ENCODE data around the gene LBHD2.

LBHD2 gene

GRCh38 chr14:103068351-103069073, 15.5 kb upstream of the LBHD2 start:
- DNase-seq, result no peak

DNA sequence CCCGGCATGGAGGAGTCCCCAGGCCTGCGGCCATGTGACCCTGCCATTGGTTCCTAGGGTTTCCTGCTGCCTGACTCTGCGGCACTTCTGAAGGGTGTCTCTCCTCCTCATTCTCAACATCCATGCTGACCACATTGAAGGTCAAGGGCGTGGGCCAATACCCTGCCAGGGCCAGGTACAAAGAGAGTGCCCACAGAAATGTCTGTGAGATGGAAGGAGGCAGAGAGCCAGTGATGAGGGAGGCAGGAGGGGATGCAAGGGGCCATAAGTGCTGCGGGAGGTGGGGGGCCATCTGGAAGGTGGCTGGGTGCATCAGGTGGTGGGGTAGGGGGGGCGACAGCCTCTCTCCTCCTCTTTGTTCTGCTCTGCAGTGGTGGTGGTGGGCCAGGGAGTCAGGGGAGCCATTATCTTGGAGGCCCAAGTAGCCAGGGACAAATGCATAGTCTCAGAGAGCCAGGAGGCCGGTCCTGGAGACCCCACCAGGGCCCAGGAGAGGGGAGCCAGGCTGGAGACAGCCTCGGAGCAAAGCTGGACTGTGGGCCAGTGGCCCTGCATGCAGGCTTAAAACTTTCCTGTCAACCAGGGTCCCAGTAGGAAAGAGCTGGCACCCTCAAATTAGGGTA, 13.6 kb upstream of the LBHD2 start:
- no peak for DNase-seq

DNA sequence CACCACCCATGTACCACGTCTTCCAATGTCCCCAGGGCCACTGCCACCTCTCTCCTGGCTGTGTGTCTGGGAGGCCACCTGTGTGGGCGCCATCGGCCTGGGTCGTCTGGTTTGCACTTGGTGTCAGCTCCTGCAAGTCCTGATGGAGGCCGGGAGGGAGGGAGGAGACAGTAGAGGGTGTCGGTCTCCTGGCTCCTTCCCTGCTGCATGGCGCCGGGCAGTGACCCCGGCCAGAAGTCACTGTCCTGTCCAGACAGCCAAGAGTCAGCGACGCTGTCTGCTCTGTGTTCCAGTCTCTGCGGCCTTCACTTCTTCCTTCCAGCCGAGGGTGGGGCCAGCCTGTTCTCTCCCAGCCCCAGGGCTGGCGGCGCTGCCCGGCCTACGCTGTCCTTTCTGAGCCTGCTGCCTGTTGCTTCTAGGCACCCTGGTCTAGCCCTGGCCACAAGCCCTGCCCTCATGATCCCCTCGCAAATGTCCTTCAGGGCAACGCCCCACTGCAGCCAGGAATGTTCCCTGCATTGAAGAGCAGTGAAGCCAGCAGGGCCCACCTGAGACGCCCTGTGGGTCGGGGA, 13.0 kb upstream of the LBHD2 start:
- DNase-seq, result no peak

- DNase-seq, result no peak
These were observed 12.3 kb upstream of the LBHD2 start for GRCh38 chr14:103071544-103072251.

GRCh38 chr14:103072595-103073366, 11.2 kb upstream of the LBHD2 start:
- no peak for DNase-seq

GRCh38 chr14:103073367-103073875, 10.6 kb upstream of the LBHD2 start:
- no peak for DNase-seq

GRCh38 chr14:103073876-103074728, 9.9 kb upstream of the LBHD2 start:
- no peak for DNase-seq

DNA sequence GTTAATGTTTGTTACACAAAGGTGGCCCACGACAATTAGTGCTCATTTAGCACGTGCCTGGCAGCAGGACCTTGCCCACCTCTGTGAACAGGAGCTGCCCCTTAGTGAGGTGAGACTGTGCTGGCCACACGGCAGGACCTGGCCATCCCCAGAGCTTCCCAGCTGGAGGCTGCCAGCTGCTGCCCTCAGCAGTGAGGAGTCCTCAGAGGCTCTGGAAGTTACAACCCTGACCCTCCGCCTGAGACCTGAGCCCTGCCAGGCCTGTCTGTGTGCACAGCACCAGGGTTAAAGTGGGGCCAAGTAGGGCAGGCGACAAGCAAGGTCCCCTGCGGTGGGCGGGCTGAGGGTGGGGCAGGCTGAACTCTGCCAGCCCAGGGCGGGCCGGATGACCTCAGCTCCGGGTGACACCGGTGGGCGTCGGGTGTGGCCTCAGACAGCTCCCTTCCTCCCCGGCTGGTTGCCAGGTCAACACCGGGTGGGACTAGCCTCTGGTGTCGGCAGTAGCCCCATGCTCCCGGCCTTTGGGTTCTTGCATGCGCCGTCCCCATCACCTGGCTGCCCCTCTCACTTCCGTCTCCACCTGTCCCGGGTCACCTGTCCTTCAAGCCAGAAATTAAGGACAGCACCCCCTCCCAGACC, 9.2 kb upstream of the LBHD2 start:
- no peak for DNase-seq

DNA sequence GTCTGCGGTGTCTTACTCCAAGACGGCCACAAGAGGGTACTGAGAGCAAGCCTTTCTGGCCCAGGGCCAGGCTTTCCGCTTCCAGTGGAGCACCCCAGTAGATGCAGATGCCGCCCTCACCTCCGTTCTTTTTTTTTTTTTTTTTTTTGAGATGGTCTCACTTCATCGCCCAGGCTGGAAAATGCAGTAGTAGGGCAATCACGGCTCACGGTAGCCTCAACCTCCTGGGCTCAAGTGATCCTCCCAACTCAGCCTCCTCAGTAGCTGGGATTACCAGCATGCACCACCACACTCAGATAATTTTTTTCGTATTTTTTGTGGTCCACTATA, 5.6 kb upstream of the LBHD2 start:
- no peak for DNase-seq

DNA sequence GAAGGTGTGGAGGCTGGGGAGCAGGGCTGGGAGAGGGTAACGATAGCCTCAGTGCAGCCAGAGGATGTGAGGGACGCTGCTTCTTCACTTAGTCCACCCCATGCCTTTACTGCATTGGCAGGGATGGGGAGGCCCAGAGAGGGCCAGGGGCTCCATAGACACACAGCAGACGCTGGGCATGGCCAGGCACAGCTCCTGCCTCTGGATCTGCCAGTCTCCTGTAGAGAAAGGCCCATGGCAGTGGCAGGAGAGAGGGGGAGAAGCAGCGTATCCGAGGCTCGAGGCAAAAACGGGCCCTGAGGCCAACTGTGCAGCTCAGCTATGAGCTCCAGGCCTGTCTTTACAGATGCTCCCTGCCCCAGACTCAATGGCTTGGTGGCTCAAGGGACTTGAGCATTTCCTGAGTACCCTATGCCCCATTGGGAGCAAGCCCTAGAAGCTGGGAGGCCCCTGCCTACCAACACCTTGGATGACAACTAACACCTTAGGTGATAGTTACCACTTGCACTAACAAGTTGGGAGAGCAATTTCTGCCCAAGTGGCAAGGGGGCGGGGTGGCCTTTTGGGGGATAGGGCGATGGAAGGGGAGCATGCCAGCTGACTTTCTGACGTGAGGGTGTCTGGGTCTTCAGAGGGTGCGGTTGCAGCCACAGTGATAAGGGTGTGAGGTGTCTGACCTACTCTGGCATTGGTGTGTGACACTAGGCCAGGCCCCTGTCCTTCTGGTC, 5.0 kb upstream of the LBHD2 start:
- no peak for DNase-seq

DNA sequence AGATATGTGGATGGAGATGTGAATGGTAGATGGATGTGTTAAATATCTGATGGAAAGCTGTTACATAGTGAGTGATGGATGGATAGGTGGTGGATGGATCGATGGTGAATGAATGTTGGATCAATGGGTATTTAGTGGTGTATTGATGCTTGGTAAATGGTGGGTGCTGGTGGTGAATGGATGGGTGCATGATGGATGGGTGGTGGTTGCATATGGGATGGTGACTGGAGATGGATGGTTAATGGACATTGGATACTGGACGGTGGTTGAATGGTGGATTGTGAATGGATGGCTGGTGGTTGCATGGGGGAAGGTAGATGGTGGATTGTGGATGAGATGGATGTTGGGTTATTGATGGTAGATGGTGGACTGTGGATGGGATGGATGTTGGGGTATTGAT, 2.1 kb upstream of the LBHD2 start:
- no peak for DNase-seq

DNA sequence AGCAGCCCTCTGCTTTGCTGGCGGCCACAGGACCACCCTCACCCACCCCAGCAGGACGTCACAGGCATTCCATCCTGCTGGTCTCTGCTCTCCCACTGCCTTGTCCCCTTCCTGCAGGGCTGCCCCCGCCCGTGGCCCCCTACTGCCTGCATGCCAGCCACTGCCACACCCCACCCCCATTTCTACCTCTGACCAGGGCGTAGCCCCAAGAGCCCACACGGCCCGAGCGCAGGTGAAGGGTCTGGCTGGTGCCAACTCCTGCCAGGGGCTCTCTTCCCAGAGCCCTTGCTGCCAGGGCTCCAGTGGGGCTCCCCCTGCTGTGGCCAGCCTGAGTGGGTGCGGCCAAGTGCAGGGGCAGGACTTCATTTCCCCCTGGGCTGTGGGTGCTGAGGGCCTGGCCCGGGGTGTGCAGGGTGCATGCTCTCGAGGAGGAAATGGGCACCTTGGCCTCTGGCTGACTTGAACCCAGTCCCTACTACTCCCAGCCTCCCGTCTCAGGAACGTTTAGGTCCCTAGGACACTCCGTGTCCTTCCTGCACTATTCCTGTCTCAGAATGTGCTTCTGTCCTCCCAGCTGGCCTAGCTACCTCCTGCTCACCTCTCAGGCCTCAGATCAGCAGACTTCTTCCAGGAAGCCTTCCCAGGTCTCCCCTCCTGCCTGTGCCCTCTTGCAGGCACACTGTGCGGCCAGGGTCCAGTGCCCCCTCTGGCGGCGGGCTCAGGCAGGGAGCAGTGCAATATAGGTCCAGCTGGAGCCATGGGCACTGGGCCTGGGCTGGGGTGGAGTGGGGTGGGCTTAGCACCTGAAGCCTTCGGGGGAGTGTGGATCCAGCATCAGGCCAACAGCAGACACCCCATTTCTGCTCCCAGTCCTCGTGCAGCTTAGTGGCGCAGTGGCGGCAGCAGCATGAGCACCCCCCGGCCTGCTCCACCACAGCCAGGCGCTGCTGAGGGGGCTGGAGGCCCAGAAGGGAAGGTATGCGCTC, 1.4 kb downstream of the LBHD2 start:
- DNase-seq, result no peak

DNA sequence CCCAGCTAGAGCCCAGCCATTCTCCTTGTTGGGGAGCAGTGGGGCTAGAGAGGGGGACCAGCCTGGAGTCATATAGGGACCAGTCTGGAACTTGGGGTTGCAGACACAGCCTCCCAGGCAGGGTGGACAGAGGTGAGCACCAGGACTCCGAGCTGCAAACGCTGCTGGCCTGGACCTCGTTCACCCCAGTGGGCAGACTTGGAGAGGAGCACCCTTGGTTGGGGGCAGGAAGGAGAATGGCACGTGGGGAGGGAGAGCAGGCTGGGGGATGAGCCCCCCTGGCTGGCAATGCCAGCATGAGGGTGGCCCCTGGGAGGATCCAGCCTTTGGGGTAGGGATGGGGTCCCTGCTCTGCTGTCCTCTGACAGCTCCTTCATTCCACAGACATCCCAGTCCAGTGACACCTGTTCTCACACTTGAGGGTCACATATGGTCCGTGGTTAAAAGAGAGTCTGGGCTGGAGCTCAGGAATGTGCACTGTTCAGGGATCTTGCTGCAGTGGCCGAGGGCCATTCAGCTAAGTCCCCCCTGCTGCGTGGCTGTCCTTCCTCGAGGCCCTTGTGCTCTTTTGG, 2.8 kb downstream of the LBHD2 start:
- no peak for DNase-seq

DNA sequence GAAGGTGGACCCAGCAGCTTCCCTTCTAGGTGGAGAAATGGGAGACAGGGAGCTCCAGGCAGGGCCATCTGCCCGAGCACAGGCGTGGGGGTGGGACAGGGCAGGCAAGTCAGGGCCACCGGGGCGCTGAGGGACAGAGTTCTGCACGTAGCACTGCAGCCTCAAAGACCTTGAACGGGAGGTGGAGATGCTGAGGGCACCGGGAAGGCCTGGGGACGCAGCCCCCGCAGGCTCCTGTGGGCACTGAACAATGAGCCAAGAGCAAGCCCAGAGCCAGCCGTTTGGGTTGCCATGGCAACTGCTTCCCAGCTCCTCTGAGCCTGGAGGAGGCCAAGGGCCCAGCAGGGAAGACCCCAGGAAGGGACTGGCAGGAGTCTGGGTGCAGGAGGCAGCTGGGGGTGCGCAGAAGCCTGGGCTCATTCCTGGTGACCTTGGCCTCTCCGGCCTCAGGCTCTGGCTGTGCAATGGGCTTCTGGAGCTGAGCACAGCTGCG, 3.4 kb downstream of the LBHD2 start:
- no peak for DNase-seq

- no peak for DNase-seq
These were observed 4.9 kb downstream of the LBHD2 start for GRCh38 chr14:103088921-103089320.

- no peak for DNase-seq
These were observed 5.7 kb downstream of the LBHD2 start for GRCh38 chr14:103089386-103090335.

GRCh38 chr14:103090481-103091020, 6.5 kb downstream of the LBHD2 start:
- no peak for DNase-seq
